ENCODE results near the gene SIL1.

GRCh38 chr5:138955013-138955660, 243.0 kb downstream of the SIL1 start:
- TF ChIP-seq POLR2A (IDR thresholded peaks at IDR 0.05) (no peak), CTCF (IDR thresholded peaks at IDR 0.05) (no peak), POLR2AphosphoS5 (IDR thresholded peaks at IDR 0.05; ENCODE audit: insufficient read depth in 1 of 2, low read depth in 1 of 2) (no peak)

Data from vagina (tissue), 2 donors.